Neural progenitor cell (in vitro differentiated cells): ENCODE results near the gene DUOX1.

Experiments
- EZH2phosphoT487 ChIP-seq: fragments of 200-600 bp; sonication (generic); IDR thresholded peaks from 2 replicates; pipeline ENCODE4 v1.6.1; 2017; ENCODE audit warnings: antibody characterized with exemption
- TF ChIP-seq, protein P1 (sequence below): fragments of 200-600 bp; sonication (generic); IDR thresholded peaks from 2 replicates; pipeline ENCODE4 v1.5.1; 2017; ENCODE audit warnings: antibody characterized with exemption, mild to moderate bottlenecking

- TF ChIP-seq, protein P1, sequence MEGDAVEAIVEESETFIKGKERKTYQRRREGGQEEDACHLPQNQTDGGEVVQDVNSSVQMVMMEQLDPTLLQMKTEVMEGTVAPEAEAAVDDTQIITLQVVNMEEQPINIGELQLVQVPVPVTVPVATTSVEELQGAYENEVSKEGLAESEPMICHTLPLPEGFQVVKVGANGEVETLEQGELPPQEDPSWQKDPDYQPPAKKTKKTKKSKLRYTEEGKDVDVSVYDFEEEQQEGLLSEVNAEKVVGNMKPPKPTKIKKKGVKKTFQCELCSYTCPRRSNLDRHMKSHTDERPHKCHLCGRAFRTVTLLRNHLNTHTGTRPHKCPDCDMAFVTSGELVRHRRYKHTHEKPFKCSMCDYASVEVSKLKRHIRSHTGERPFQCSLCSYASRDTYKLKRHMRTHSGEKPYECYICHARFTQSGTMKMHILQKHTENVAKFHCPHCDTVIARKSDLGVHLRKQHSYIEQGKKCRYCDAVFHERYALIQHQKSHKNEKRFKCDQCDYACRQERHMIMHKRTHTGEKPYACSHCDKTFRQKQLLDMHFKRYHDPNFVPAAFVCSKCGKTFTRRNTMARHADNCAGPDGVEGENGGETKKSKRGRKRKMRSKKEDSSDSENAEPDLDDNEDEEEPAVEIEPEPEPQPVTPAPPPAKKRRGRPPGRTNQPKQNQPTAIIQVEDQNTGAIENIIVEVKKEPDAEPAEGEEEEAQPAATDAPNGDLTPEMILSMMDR = peak; percentile 68
- no peak for TF ChIP-seq EZH2phosphoT487
Measured at GRCh38 chr15:45126535-45127158, 3.1 kb upstream of the DUOX1 start.
